ENCODE results near the gene SHC4. TPM values are rescaled to one million over a fixed set of nuclear protein-coding genes. Genes with fewer than 3 reads are reported as not detected.
"Not testable (repeated sequence)": the region's sequence is repeated elsewhere in the genome, so short reads cannot be mapped to it uniquely, and the experiment has no call there.

SHC4 gene
- total and polyA plus RNA-seq, 5 donors = 2.4 to 6.6 (median 3.5) TPM

DNA sequence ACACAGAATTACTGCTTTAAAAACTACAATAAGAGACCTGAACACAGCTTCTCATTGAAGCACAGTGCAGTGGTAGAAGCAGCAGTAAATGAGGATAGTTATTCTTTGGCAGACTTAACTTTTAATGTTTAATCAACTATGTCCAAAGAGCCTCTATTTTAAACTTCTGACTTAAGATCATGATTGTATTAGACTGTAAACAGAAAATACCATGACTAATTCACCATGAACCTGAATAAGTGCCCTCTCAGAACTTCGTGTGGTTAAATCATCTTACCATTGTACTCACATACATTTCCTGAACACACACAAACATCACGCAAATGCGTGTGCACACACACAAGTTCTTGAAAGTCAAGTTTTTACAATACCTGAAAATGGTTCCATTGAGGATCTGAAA is 166.8 kb downstream of the SHC4 start:
- Histone ChIP-seq H3K9me3 (ENCODE audit: control insufficient read depth, low read length) (no peaks in the 10 kb centered on the region), H3K4me1 (ENCODE audit: control insufficient read depth, insufficient read depth, low read length) (no peaks in the 10 kb centered on the region), H3K27me3 (ENCODE audit: control insufficient read depth, insufficient read depth) (no peaks in the 10 kb centered on the region), H3K4me3 (ENCODE audit: low read length) (no peak overlapping the region), H3K27ac (ENCODE audit: low read length) (no peak overlapping the region)
- DNase-seq (no peak), ATAC-seq (no peak)
- 68% methylated on average over 3 of the region's 3 CpGs for WGBS
- intact Hi-C loops (cut with DNase I) = loop anchor here in 1 of 4 donors (10.0 kb wide), 1 partner anchor 152 kb away; the partner anchor contains the start of gene FBN1

DNA sequence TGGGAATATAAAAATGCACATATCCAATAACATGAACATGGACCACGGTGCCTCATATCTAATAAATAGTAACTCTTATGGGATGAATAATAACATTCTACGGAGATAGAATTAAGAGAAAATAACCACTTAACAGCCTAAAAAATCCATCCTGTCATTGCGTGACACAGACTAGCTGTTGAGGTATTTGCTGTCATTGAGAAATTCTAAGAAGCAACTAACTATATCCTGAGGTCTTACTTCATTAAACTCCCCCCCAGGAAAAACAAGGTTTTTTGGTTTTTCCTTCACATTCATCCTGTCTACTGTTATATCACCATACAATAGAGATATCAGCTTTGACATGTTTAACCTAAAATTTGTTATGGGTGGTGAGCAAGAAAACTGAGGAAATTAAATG is 167.2 kb downstream of the SHC4 start:
- no peaks in the 10 kb centered on the region for H3K27me3 ChIP-seq (ENCODE audit: control insufficient read depth, insufficient read depth)
- no peak overlapping the region for H3K27ac ChIP-seq (ENCODE audit: low read length)
- intact Hi-C loops (cut with DNase I) = loop anchor here in 1 of 4 donors (10.0 kb wide), 1 partner anchor 152 kb away; the partner anchor contains the start of gene FBN1
- no peaks in the 10 kb centered on the region for H3K4me1 ChIP-seq (ENCODE audit: control insufficient read depth, insufficient read depth, low read length)
- no peak for DNase-seq
- H3K9me3 ChIP-seq (ENCODE audit: control insufficient read depth, low read length) = no peaks in the 10 kb centered on the region
- H3K4me3 ChIP-seq (ENCODE audit: low read length) = no peak overlapping the region
- ATAC-seq = no peak
- 85% methylated on average over 3 of the region's 3 CpGs for WGBS

GRCh38 chr15:48795901-48796300 is 167.8 kb downstream of the SHC4 start:
- H3K4me1 ChIP-seq (ENCODE audit: control insufficient read depth, insufficient read depth, low read length) = no peaks in the 10 kb centered on the region
- no peak overlapping the region for H3K27ac ChIP-seq (ENCODE audit: low read length)
- DNase-seq (no peak), ATAC-seq (no peak)
- H3K27me3 ChIP-seq (ENCODE audit: control insufficient read depth, insufficient read depth) = no peaks in the 10 kb centered on the region
- H3K9me3 ChIP-seq (ENCODE audit: control insufficient read depth, low read length) = no peaks in the 10 kb centered on the region
- WGBS = 76% methylated on average over 3 of the region's 3 CpGs
- H3K4me3 ChIP-seq (ENCODE audit: low read length) = no peak overlapping the region
- intact Hi-C loops (cut with DNase I) = loop anchor here in 1 of 4 donors (10.0 kb wide), 1 partner anchor 151 kb away; the partner anchor contains the start of gene FBN1

DNA sequence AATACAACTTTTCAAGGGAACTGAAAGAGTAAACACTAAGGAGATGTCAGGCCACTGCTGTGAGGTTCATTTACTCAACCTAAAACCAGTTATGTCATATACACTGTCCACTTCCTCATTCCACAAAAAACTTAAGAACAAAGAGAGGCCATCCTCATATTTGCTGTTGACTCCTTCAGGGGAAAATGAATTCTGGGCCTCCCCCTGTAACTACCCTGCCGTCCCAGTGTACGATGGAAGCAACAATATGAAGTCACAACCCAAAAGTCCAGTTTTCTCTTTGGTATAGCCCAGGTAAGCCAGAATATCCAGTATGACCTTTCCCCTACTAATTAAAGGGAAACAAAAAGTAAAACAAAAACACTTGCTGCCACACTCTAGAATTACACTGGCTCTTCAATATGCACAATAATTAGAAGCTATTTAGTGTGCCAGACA is 169.0 kb downstream of the SHC4 start:
- Histone ChIP-seq H3K27ac (ENCODE audit: low read length) (no peak overlapping the region), H3K9me3 (ENCODE audit: control insufficient read depth, low read length) (no peaks in the 10 kb centered on the region), H3K27me3 (ENCODE audit: control insufficient read depth, insufficient read depth) (no peaks in the 10 kb centered on the region), H3K4me1 (ENCODE audit: control insufficient read depth, insufficient read depth, low read length) (no peaks in the 10 kb centered on the region), H3K4me3 (ENCODE audit: low read length) (peak overlapping the region; percentile 22)
- DNase-seq (no peak), ATAC-seq (peak; percentile 53 to 69)
- intact Hi-C loops (cut with DNase I) = loop anchor here in 1 of 4 donors (10.0 kb wide), 1 partner anchor 150 kb away; the partner anchor contains the start of gene FBN1
- 76% methylated on average over 2 of the region's 2 CpGs for WGBS

- no peaks in the 10 kb centered on the region for H3K9me3 ChIP-seq (ENCODE audit: control insufficient read depth, low read length)
- H3K4me1 ChIP-seq (ENCODE audit: control insufficient read depth, insufficient read depth, low read length) = no peaks in the 10 kb centered on the region
- ATAC-seq (no peak), DNase-seq (no peak)
- intact Hi-C loops (cut with DNase I) = loop anchor here in 1 of 4 donors (10.0 kb wide), 1 partner anchor 148 kb away; the partner anchor contains the start of gene FBN1
- 73% methylated on average over 3 of the region's 3 CpGs for WGBS
- H3K27ac ChIP-seq (ENCODE audit: low read length) = no peak overlapping the region
- no peak overlapping the region for H3K4me3 ChIP-seq (ENCODE audit: low read length)
- H3K27me3 ChIP-seq (ENCODE audit: control insufficient read depth, insufficient read depth) = no peaks in the 10 kb centered on the region
Observed at GRCh38 chr15:48792408-48792807, 171.3 kb downstream of the SHC4 start.

DNA sequence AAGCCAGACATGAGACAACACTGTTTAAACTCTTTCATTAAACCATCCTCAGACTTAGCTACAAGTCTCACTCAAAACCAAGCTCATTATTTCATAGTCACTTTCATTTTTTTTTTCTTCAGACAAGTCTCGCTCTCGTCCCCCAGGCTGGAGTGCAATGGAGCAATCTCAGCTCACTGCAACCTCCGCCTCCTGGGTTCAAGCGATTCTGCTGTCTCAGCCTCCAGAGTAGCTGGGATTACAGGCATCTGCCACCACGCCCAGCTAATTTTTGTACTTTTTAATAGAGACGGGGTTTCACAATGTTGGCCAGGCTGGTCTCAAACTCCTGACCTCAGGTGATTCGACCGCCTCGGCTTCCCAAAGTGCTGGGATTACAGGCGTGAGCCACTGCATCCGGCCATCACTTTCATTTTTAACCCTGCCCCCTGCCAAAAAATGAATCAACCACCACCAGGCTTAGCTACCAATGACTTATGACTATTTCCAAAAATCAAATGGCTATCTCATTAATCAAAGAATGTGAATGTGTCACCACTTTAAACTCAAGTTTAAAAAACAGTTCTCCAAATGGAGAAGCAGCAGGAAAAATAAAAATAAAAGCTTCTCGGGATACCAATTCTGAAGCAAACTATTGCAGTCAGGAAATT is 173.1 kb downstream of the SHC4 start:
- intact Hi-C loops (cut with DNase I) = loop anchor here in 1 of 4 donors (10.0 kb wide), 1 partner anchor 146 kb away; the partner anchor contains the start of gene FBN1
- not testable (repeated sequence) for H3K4me1 ChIP-seq (ENCODE audit: control insufficient read depth, insufficient read depth, low read length); DNase-seq; H3K27me3 ChIP-seq (ENCODE audit: control insufficient read depth, insufficient read depth); ATAC-seq; H3K4me3 ChIP-seq (ENCODE audit: low read length); H3K27ac ChIP-seq (ENCODE audit: low read length); H3K9me3 ChIP-seq (ENCODE audit: control insufficient read depth, low read length)
- WGBS = 93% methylated on average over 12 of the region's 12 CpGs

DNA sequence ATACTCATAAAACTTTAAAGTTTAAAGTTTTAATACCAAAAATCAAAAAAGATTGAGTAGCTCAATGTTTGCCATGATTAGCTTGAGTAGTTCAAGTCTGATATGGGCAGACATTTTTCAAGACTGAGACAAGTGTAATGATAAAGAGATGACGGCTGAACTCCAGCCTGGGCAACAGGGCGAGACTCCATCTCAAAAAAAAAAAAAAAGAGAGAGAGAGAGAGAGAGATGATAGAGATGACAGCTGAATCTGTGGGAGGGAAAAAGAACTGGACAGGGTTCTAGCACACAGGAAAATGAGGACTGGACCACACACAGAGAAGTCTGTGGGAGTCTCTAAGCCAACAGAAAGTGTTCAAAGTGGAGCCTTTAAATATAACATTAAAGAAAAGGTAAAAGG is 178.0 kb downstream of the SHC4 start:
- Histone ChIP-seq H3K4me1 (ENCODE audit: control insufficient read depth, insufficient read depth, low read length) (no peaks in the 10 kb centered on the region), H3K27ac (ENCODE audit: low read length) (no peak overlapping the region), H3K9me3 (ENCODE audit: control insufficient read depth, low read length) (no peaks in the 10 kb centered on the region), H3K27me3 (ENCODE audit: control insufficient read depth, insufficient read depth) (no peaks in the 10 kb centered on the region), H3K4me3 (ENCODE audit: low read length) (no peak overlapping the region)
- 45% methylated on average over 2 of the region's 2 CpGs for WGBS
- DNase-seq (no peak), ATAC-seq (peak; percentile 43 to 56)
- intact Hi-C loops (cut with DNase I) = no loop called here

DNA sequence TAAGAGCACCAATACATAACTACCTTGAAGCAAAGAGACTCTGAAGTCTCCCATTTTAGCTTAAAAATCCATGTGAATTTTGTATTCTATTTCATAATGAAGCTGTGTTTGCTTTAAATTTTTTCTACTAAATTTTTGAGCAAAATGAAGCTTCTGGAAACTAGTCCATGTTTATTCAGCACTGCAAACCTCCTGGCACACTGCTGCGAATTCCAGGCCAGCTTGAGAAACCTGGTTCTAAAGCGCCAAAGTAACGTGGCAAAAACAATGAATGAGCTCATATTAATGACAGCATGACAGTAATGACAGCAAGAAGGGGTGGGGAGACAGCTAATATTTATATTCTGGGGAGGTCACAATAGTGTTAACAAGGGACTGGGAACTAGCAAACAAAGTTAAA is 178.5 kb downstream of the SHC4 start:
- DNase-seq (peak; percentile 60 to 86 (median 76)), ATAC-seq (peak; percentile 54 to 81)
- Histone ChIP-seq H3K4me1 (ENCODE audit: control insufficient read depth, insufficient read depth, low read length) (no peaks in the 10 kb centered on the region), H3K4me3 (ENCODE audit: low read length) (no peak overlapping the region), H3K27me3 (ENCODE audit: control insufficient read depth, insufficient read depth) (no peaks in the 10 kb centered on the region), H3K27ac (ENCODE audit: low read length) (no peak overlapping the region), H3K9me3 (ENCODE audit: control insufficient read depth, low read length) (no peaks in the 10 kb centered on the region)
- intact Hi-C loops (cut with DNase I) = no loop called here
- WGBS = 53% methylated on average over 3 of the region's 3 CpGs

DNA sequence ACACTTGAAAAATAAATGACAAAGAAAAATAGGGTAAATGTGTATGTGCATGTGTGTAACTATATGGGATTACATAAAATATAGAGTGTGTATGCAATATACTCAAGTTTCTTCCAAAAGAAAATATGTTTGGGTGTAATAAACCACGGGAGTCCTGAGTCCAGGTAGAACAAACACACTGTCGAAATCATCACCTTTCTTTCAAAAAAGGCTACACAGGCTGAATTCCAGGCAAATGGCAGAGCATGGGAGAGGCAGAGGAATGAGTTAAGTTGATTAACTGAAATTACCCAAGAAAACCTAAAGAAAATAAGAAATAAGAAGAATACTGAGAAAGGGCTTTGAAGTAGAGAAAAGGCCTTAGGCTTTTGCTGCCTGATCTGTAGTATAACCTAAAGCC is 179.0 kb downstream of the SHC4 start:
- 88% methylated on average over 2 of the region's 2 CpGs for whole genome bisulfite sequencing
- no peak overlapping the region for H3K4me3 ChIP-seq (ENCODE audit: low read length)

GRCh38 chr15:48782911-48783310 is 180.8 kb downstream of the SHC4 start:
- intact Hi-C loops (cut with DNase I) = no loop called here
- Histone ChIP-seq H3K9me3 (ENCODE audit: control insufficient read depth, low read length) (no peaks in the 10 kb centered on the region), H3K4me1 (ENCODE audit: control insufficient read depth, insufficient read depth, low read length) (no peaks in the 10 kb centered on the region), H3K27ac (ENCODE audit: low read length) (no peak overlapping the region), H3K4me3 (ENCODE audit: low read length) (no peak overlapping the region), H3K27me3 (ENCODE audit: control insufficient read depth, insufficient read depth) (no peaks in the 10 kb centered on the region)
- no peak for ATAC-seq
- WGBS = 98% methylated on average over 2 of the region's 2 CpGs
- no peak for DNase-seq

More for the DNA sequence above, 179.0 kb downstream of the SHC4 start:
- ATAC-seq = no peak
- intact Hi-C loops (cut with DNase I) = no loop called here
- no peaks in the 10 kb centered on the region for H3K9me3 ChIP-seq (ENCODE audit: control insufficient read depth, low read length)
- DNase-seq = no peak
- H3K27me3 ChIP-seq (ENCODE audit: control insufficient read depth, insufficient read depth) = no peaks in the 10 kb centered on the region
- no peaks in the 10 kb centered on the region for H3K4me1 ChIP-seq (ENCODE audit: control insufficient read depth, insufficient read depth, low read length)
- no peak overlapping the region for H3K27ac ChIP-seq (ENCODE audit: low read length)

- Histone ChIP-seq H3K4me3 (ENCODE audit: low read length) (no peak overlapping the region), H3K27ac (ENCODE audit: low read length) (no peak overlapping the region), H3K27me3 (ENCODE audit: control insufficient read depth, insufficient read depth) (no peaks in the 10 kb centered on the region), H3K9me3 (ENCODE audit: control insufficient read depth, low read length) (no peaks in the 10 kb centered on the region), H3K4me1 (ENCODE audit: control insufficient read depth, insufficient read depth, low read length) (no peaks in the 10 kb centered on the region)
- ATAC-seq (no peak), DNase-seq (no peak)
- 97% methylated on average over 5 of the region's 5 CpGs for WGBS
- intact Hi-C loops (cut with DNase I) = no loop called here
Observed at GRCh38 chr15:48781481-48782081, 182.1 kb downstream of the SHC4 start.

Measured in right cardiac atrium (tissue), 5 donors.